ENCODE data around the gene CSAG1. TPM values are rescaled to one million over a fixed set of nuclear protein-coding genes. Genes with fewer than 3 reads are reported as not detected.
A peak's percentile ranks its signal among the peaks of the same experiment; 100 is the strongest.
"Not testable (repeated sequence)": the region's sequence is repeated elsewhere in the genome, so short reads cannot be mapped to it uniquely, and the experiment has no call there.

The CSAG1 gene
- polyA plus RNA-seq, 1 of the 3 experiments (the other 2 are of a cell fraction) = 55.1 TPM

GRCh38 chrX:152709173-152709572 is 24.3 kb downstream of the CSAG1 start, which contains the start of gene CSAG2:
TSS of gene CSAG2 (minus strand) at chrX:152709273. CDS start at chrX:152709112, 161 bp downstream.
- POLR2A ChIA-PET; H3K4me3 ChIP-seq (ENCODE audit: low read depth in 2 of 2, low read length in 1 of 2); H3K4me1 ChIP-seq (ENCODE audit: control insufficient read depth in 1 of 2, insufficient read depth in 2 of 2, low read depth in 1 of 2, low read length in 1 of 2); DNase-seq; H2AFZ ChIP-seq (ENCODE audit: low read depth); H3K36me3 ChIP-seq (replicated peaks in 1 of 2; ENCODE audit: control insufficient read depth in 1 of 2, insufficient read depth in 2 of 2, low read length in 1 of 2); CTCF ChIA-PET; H3K9me2 ChIP-seq; H3K27ac ChIP-seq (ENCODE audit: low read depth in 2 of 2, low read length in 1 of 2); H3K27me3 ChIP-seq (ENCODE audit: insufficient read depth); H3F3A ChIP-seq (replicated peaks; ENCODE audit: insufficient read depth); H3K9ac ChIP-seq; H3K4me2 ChIP-seq; H4K20me1 ChIP-seq (ENCODE audit: insufficient read depth); H3K79me2 ChIP-seq (ENCODE audit: insufficient read depth); H3K9me3 ChIP-seq: not testable (repeated sequence)
- WGBS (ENCODE audit: low lambda C conversion rate) = 80% methylated on average over 1 of the region's 2 CpGs

GRCh38 chrX:152706500-152706899 is 27.0 kb downstream of the CSAG1 start:
- H4K20me1 ChIP-seq (ENCODE audit: insufficient read depth); H3K27me3 ChIP-seq (ENCODE audit: insufficient read depth); H3K79me2 ChIP-seq (ENCODE audit: insufficient read depth); H3K27ac ChIP-seq (ENCODE audit: low read depth in 2 of 2, low read length in 1 of 2); H3K4me2 ChIP-seq; H3F3A ChIP-seq (replicated peaks; ENCODE audit: insufficient read depth); H3K9ac ChIP-seq; H2AFZ ChIP-seq (ENCODE audit: low read depth); H3K4me3 ChIP-seq (ENCODE audit: low read depth in 2 of 2, low read length in 1 of 2); CTCF ChIA-PET; H3K9me2 ChIP-seq; H3K9me3 ChIP-seq; H3K36me3 ChIP-seq (replicated peaks in 1 of 2; ENCODE audit: control insufficient read depth in 1 of 2, insufficient read depth in 2 of 2, low read length in 1 of 2); H3K4me1 ChIP-seq (ENCODE audit: control insufficient read depth in 1 of 2, insufficient read depth in 2 of 2, low read depth in 1 of 2, low read length in 1 of 2); POLR2A ChIA-PET; DNase-seq: not testable (repeated sequence)
- WGBS (ENCODE audit: low lambda C conversion rate) = 60% methylated on average over 1 of the region's 7 CpGs

- H4K20me1 ChIP-seq (ENCODE audit: insufficient read depth); H3K9ac ChIP-seq; H3K79me2 ChIP-seq (ENCODE audit: insufficient read depth); H3K4me2 ChIP-seq; H2AFZ ChIP-seq (ENCODE audit: low read depth); H3F3A ChIP-seq (replicated peaks; ENCODE audit: insufficient read depth); H3K27me3 ChIP-seq (ENCODE audit: insufficient read depth); H3K36me3 ChIP-seq (replicated peaks in 1 of 2; ENCODE audit: control insufficient read depth in 1 of 2, insufficient read depth in 2 of 2, low read length in 1 of 2); H3K4me1 ChIP-seq (ENCODE audit: control insufficient read depth in 1 of 2, insufficient read depth in 2 of 2, low read depth in 1 of 2, low read length in 1 of 2); H3K27ac ChIP-seq (ENCODE audit: low read depth in 2 of 2, low read length in 1 of 2); H3K9me3 ChIP-seq; CTCF ChIA-PET; H3K9me2 ChIP-seq; DNase-seq; H3K4me3 ChIP-seq (ENCODE audit: low read depth in 2 of 2, low read length in 1 of 2); POLR2A ChIA-PET: not testable (repeated sequence)
- WGBS (ENCODE audit: low lambda C conversion rate) = 75% methylated on average over 3 of the region's 5 CpGs
These were observed 33.1 kb downstream of the CSAG1 start for GRCh38 chrX:152700390-152700789.

- WGBS (ENCODE audit: low lambda C conversion rate) = no CpG with 5 or more reads among the region's 34 CpGs
- H4K20me1 ChIP-seq (ENCODE audit: insufficient read depth); H3K79me2 ChIP-seq (ENCODE audit: insufficient read depth); H3K27me3 ChIP-seq (ENCODE audit: insufficient read depth); H3K4me1 ChIP-seq (ENCODE audit: control insufficient read depth in 1 of 2, insufficient read depth in 2 of 2, low read depth in 1 of 2, low read length in 1 of 2); H3F3A ChIP-seq (replicated peaks; ENCODE audit: insufficient read depth); DNase-seq; H3K27ac ChIP-seq (ENCODE audit: low read depth in 2 of 2, low read length in 1 of 2); POLR2A ChIA-PET; H3K9me2 ChIP-seq; H3K4me2 ChIP-seq; H3K9me3 ChIP-seq; H2AFZ ChIP-seq (ENCODE audit: low read depth); CTCF ChIA-PET; H3K36me3 ChIP-seq (replicated peaks in 1 of 2; ENCODE audit: control insufficient read depth in 1 of 2, insufficient read depth in 2 of 2, low read length in 1 of 2): not testable (repeated sequence)
- H3K9ac ChIP-seq = peak within 1 kb of the TSS; percentile 51; the same call in 1 of the 2 replicates
- peak within 1 kb of the TSS in 1 of 2 experiments; percentile 44; a peak in 2 of 4 replicates for H3K4me3 ChIP-seq (ENCODE audit: low read depth in 2 of 2, low read length in 1 of 2)
These were observed 35.3 kb downstream of the CSAG1 start, which contains the start of gene MAGEA3 for GRCh38 chrX:152697952-152698931. TSS of gene MAGEA3 (plus strand) at chrX:152698794. CDS start at chrX:152700833, 2,039 bp downstream.

- H3K27ac ChIP-seq (ENCODE audit: low read depth in 2 of 2, low read length in 1 of 2); H3K4me2 ChIP-seq; CTCF ChIA-PET; H3K4me3 ChIP-seq (ENCODE audit: low read depth in 2 of 2, low read length in 1 of 2); H3K9me3 ChIP-seq; H4K20me1 ChIP-seq (ENCODE audit: insufficient read depth); H3K79me2 ChIP-seq (ENCODE audit: insufficient read depth); H3K36me3 ChIP-seq (replicated peaks in 1 of 2; ENCODE audit: control insufficient read depth in 1 of 2, insufficient read depth in 2 of 2, low read length in 1 of 2); POLR2A ChIA-PET; H3K9me2 ChIP-seq; H3K4me1 ChIP-seq (ENCODE audit: control insufficient read depth in 1 of 2, insufficient read depth in 2 of 2, low read depth in 1 of 2, low read length in 1 of 2); H3K27me3 ChIP-seq (ENCODE audit: insufficient read depth); DNase-seq; H3K9ac ChIP-seq; H2AFZ ChIP-seq (ENCODE audit: low read depth); H3F3A ChIP-seq (replicated peaks; ENCODE audit: insufficient read depth): not testable (repeated sequence)
- no CpG with 5 or more reads among the region's 3 CpGs for WGBS (ENCODE audit: low lambda C conversion rate)
These were observed 52.5 kb downstream of the CSAG1 start for GRCh38 chrX:152681012-152681411.

All from SK-N-SH (cell line).